ENCODE results near the gene NCAM1.

Gene NCAM1

DNA sequence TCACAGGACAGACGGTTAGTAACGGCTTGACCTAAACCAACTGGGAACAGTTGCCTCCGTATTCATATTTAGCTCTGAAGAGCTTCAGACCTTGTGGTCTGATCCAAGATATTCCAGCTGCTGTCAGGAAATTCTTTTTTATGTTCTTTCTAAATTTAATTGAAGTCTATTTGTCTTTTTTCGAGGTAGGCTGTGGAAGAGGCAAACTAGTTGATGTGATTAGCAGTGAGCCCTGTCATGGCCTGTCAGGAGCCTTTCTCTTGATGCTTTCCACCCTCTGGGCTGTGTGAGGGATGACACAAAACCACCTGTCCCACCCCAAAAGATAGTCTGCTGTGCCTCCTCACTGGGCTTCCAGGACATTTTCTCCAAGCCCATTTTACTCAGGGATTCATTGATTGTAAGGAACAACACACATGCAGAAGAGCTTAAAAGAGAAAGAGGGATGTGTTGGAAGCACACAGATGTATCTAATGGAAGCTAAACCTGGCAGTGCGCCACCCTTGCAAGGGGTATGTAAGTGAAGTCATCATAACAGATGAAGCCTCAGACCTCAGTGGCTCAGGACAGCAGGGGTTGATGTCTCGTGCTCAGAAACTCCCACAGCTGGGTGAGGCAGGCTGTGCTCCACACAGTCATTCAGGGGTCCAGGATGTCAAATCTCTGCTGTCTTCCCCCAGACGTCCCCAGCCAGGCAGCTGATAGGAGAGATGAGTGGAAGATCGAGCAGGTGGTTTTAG is 170.0 kb downstream of the NCAM1 start:
- no peak for DNase-seq (ENCODE audit: extremely low read depth, low read depth)
- no peak for TF ChIP-seq CTCF (IDR thresholded peaks at IDR 0.05; ENCODE audit: low read depth, low read length)

DNA sequence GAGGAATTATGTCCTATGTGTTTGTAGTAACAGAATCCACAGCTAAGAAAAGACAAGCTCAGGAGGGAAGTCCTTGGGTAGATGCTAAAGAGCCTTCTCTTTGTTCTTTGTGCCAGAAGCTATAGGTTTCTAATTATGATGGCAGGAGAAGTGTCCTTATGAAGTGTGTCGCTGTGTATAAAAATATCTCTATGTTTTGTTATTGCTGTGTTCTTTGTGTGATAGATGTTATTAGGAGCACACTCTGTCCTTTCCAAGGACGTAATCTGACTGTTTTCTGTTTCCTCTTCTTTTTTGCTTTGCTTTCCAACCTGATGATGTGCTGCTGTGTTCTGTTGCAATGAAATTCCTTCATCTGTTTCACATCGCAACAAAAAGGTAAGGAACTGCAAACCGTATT is 171.9 kb downstream of the NCAM1 start:
- no peak for TF ChIP-seq CTCF (IDR thresholded peaks at IDR 0.05; ENCODE audit: low read depth, low read length)
- DNase-seq (ENCODE audit: extremely low read depth, low read depth) = no peak

- no peak for DNase-seq (ENCODE audit: extremely low read depth, low read depth)
- no peak for TF ChIP-seq CTCF (IDR thresholded peaks at IDR 0.05; ENCODE audit: low read depth, low read length)
Measured at GRCh38 chr11:113134626-113135025, 173.4 kb downstream of the NCAM1 start.

- no peak for TF ChIP-seq CTCF (IDR thresholded peaks at IDR 0.05; ENCODE audit: low read depth, low read length)
- DNase-seq (ENCODE audit: extremely low read depth, low read depth) = no peak
Measured at GRCh38 chr11:113137713-113138529, 176.7 kb downstream of the NCAM1 start.

DNA sequence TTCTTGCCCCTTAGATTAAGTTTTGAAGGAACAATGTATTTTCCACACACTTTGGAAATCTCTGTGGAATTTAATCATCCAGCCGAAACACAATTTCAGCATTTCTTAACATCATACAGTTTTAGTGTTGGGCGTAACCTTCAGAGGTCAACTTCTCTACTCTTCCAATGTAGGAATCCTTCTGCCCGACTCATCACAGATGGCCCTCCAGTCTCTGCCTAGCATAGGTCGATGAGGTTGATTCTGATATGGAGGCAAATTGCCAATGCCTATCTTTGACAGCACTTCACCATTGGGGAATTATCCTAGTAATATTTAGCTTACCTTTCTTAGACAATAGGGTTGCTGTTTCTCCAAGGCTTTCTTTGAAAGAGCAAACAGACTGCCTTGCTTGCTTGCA is 177.5 kb downstream of the NCAM1 start:
- no peak for DNase-seq (ENCODE audit: extremely low read depth, low read depth)
- TF ChIP-seq CTCF (IDR thresholded peaks at IDR 0.05; ENCODE audit: low read depth, low read length) = no peak

DNA sequence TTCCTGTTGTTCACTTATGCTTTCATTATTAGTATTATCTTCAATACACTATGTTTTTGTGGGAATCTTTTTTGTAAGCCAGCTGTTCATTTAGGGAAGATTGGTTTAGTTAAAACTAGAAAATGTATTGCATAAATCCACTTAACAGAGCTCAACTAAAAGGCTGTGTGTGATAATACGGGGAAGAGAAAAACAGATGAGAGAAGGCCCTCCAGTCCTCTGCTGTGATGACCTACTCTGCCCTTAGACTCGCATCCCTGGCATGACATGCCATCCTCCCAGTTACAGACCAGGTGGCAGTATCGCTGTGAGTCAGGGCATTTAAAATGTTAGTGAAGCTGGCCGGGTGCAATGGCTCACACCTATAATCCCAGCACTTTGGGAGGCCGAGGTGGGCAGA is 179.8 kb downstream of the NCAM1 start:
- TF ChIP-seq CTCF (IDR thresholded peaks at IDR 0.05; ENCODE audit: low read depth, low read length) = no peak
- DNase-seq (ENCODE audit: extremely low read depth, low read depth) = no peak

DNA sequence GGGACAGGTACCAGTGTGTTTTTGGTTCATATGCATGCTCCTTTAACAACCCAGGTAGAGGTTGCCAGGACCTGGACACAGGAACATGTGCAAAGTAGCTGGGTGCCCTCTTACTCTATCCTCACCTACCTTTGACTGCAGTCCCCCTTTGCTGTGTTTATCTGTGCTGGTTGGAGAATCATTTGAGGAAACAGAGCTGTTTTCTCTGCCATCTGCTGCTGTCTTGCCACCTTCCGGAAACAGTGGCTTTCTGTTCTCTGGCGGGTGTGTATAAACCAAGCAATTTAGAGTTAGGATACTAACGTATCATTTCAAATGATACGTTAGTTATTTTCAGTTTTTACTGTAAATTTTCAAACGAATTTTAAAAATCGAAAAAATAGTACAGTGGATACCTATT is 181.3 kb downstream of the NCAM1 start:
- no peak for TF ChIP-seq CTCF (IDR thresholded peaks at IDR 0.05; ENCODE audit: low read depth, low read length)
- no peak for DNase-seq (ENCODE audit: extremely low read depth, low read depth)
